Heart left ventricle (tissue), 13 donors: ENCODE results near the gene IKZF1.

ENCODE experiments used
- CTCF ChIP-seq, 12 donors: fragments of 200-600 bp; sonication (generic) in 4 of 12; IDR thresholded peaks; one replicate each; pipeline versions ENCODE4 v1.5.0 to v1.8.0; 2018 to 2022; ENCODE audit warnings: antibody characterized with exemption in 12 of 12, mild to moderate bottlenecking in 5 of 12
- POLR2A ChIP-seq, 2 donors: fragments of 450-650 bp; IDR thresholded peaks; one replicate each; pipeline ENCODE4 v1.6.1; 2017; ENCODE audit warnings: antibody characterized with exemption in 2 of 2, mild to moderate bottlenecking in 2 of 2, moderate library complexity in 2 of 2
- donor health status: ischemic (EF 13 %, LVEDD 7.1; RV severe dilation, severe dysfunction).
- donor health status: DM: no; HTN: yes; CAD: no.
- donor health status: DM: no; HTN: no; CAD: no.
- donor health status: ischemic (EF 25% LVEDD 6.9; RV normal size, moderate dysfunction).
- donor health status: ischemic (EF 25% LVEDD 5.7; RV mildly dilated, moderate dysfunction).
- donor health status: ischemic (EF 35%, LVEDD 5.7; RV mildly dilated, moderate dysfunction).
- donor health status: nonischemic (EF 11% LVEDD 7.7; RV severe dilation, severe dysfunction).
- donor health status: DM: yes; HTN: yes; CAD: no.
- donor health status: PGD.
- donor health status: ischemic (EF 29% LVEDD 5.4; RV normal size, mild dysfunction).
- donor health status: nonischemic (EF 23%, LVEDD 6.1; RV moderate dilation, normal function).

- TF ChIP-seq CTCF (IDR thresholded peaks at IDR 0.05) (no peak), POLR2A (IDR thresholded peaks at IDR 0.05) (no peak)
These were observed 48.2 kb downstream of the IKZF1 start for GRCh38 chr7:50352751-50353150.
